Epithelial cell of esophagus (primary cell): ENCODE data around the gene CGN.

Source experiments
- DNase-seq: peaks from one replicate; pipeline ENCODE4 v3.0.0; 2010; ENCODE audit warnings: low read depth
- H3K4me3 ChIP-seq: 2 replicates; pipeline ENCODE4 v1.5.1; 2011; ENCODE audit warnings: mild to moderate bottlenecking, low read length, control low read depth
- TF ChIP-seq, protein P1 (sequence below): IDR thresholded peaks from 2 replicates; pipeline ENCODE4 v1.5.1; 2011; ENCODE audit warnings: low read depth, mild to moderate bottlenecking, low read length, control low read depth, inconsistent platforms; ENCODE audit not compliant: insufficient read depth; ENCODE audit errors: missing control alignments

The CGN gene

DNA sequence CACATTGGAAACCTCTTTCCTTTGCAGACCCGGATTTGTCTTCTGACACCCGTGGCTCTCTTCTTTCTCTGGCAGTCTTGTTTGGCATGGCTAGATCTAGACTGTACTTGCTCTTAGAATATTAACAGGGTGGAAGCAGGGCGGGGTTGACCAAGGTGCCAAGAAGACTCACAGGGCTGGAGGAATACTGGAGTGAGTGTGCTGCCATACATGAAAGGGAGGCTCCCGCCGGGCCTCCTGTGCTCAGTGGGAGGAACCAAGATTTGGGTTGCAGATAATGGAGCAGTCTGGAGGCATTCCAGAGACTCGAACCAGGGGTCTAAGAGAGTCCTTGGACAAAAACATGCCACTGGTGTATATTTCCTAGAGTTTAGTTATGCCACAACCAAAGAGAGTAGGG lies 73.1 kb downstream of the CGN start:
- TF ChIP-seq, protein P1, sequence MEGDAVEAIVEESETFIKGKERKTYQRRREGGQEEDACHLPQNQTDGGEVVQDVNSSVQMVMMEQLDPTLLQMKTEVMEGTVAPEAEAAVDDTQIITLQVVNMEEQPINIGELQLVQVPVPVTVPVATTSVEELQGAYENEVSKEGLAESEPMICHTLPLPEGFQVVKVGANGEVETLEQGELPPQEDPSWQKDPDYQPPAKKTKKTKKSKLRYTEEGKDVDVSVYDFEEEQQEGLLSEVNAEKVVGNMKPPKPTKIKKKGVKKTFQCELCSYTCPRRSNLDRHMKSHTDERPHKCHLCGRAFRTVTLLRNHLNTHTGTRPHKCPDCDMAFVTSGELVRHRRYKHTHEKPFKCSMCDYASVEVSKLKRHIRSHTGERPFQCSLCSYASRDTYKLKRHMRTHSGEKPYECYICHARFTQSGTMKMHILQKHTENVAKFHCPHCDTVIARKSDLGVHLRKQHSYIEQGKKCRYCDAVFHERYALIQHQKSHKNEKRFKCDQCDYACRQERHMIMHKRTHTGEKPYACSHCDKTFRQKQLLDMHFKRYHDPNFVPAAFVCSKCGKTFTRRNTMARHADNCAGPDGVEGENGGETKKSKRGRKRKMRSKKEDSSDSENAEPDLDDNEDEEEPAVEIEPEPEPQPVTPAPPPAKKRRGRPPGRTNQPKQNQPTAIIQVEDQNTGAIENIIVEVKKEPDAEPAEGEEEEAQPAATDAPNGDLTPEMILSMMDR, result no peak
- H3K4me3 ChIP-seq, result no peak overlapping the region
- peak; percentile 78 for DNase-seq

DNA sequence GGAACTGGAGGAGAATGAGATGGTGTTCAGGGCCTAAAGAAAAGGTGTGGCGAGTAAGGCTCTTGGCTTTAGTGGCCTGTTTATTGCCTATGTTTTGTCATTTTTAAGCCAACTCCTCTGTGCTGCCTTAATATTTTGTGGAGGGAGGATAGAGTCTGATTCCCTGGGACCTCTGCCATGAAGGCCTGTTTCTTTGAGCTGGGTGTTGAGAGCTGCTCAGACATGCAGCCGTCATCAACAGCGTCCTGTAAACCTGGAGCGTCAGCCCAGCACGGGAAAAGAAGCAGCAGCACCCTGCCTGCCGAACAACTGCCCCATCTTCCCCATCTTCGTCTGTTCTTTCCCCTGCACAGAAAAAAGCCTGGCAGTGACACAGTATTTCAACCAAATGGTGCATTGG lies 73.6 kb downstream of the CGN start:
- TF ChIP-seq, protein P1, result no peak
- H3K4me3 ChIP-seq, result no peak overlapping the region
- DNase-seq, result peak; percentile 44

DNA sequence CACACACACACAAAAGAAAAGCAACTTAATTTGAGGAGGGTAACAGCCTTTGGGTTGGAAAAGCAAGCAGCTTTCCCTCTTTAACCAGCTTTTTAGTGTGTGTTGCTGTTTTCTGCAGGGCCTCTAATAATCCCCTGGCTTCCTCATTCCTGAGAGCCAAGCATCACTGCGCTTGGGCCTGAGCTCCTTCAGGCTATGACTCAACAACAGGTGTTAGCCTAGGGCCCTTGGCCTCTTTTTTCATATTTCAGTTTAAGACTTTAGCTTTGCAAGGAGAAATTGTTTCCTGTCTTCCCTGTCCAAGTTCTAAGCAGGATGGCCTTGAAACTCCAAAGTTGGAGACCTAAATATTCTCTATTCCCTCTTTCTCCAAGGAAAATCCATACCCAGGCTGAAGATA lies 74.4 kb downstream of the CGN start:
- peak; percentile 88 for DNase-seq
- no peak overlapping the region for H3K4me3 ChIP-seq
- TF ChIP-seq, protein P1, result no peak
